ENCODE measurements around the gene RTL1. TPM values are rescaled to one million over a fixed set of nuclear protein-coding genes. Genes with fewer than 3 reads are reported as not detected.

Gene RTL1
- total and polyA plus RNA-seq, 10 of the 15 experiments (the other 5 are each of a cell fraction or from before 2014, with no cell fraction given): not detected

DNA sequence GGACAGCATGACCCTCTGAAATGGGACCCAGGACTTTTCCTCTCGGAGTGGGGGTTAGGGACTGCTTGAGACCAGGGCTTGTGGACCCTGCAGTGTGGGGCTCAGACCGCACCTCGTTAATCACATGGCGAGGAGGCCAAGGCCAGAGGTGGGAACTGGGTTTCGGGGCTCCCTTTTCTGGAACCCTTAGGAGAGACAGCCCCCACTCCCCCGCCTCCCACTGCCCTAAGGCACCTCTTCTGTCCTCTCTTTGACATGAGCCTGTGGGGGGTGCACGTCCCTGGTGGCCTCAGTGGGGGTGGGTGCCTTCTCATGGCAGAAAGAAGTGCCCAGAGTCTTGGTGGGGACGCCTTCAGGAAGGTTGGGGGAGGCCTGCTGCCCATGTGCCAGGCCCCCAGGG is 24.3 kb downstream of the RTL1 start:
- H3K27me3 ChIP-seq (replicated peaks in 1 of 2; ENCODE audit: control insufficient read depth in 2 of 2, insufficient read depth in 2 of 2, low read length in 1 of 2): no peaks in the 10 kb centered on the region
- DNase-seq (ENCODE audit: low read depth, low spot score) (no peak), FAIRE-seq (no peak), ATAC-seq (no peak)
- no peak overlapping the region for H2AFZ ChIP-seq (ENCODE audit: control insufficient read depth, low read depth, low read length)
- no peaks in the 10 kb centered on the region for H3K4me1 ChIP-seq (ENCODE audit: control insufficient read depth, insufficient read depth, low read length)
- TF ChIP-seq MTA2 (IDR thresholded peaks at IDR 0.05; ENCODE audit: low read depth) (no peak), POLR2AphosphoS5 (IDR thresholded peaks at IDR 0.05; ENCODE audit: low read length) (no peak), GATAD2B (conservative IDR thresholded peaks at IDR 0.05; ENCODE audit: low read depth) (no peak), WRNIP1 (IDR thresholded peaks at IDR 0.05; ENCODE audit: borderline replicate concordance, low read depth, low read length) (no peak), MEF2B (IDR thresholded peaks at IDR 0.05; ENCODE audit: partially characterized antibody, poor library complexity, severe bottlenecking) (no peak), GABPA (IDR thresholded peaks at IDR 0.05; ENCODE audit: low read depth) (no peak), HDAC2 (IDR thresholded peaks at IDR 0.05) (no peak)
- TF ChIP-seq, protein P1, sequence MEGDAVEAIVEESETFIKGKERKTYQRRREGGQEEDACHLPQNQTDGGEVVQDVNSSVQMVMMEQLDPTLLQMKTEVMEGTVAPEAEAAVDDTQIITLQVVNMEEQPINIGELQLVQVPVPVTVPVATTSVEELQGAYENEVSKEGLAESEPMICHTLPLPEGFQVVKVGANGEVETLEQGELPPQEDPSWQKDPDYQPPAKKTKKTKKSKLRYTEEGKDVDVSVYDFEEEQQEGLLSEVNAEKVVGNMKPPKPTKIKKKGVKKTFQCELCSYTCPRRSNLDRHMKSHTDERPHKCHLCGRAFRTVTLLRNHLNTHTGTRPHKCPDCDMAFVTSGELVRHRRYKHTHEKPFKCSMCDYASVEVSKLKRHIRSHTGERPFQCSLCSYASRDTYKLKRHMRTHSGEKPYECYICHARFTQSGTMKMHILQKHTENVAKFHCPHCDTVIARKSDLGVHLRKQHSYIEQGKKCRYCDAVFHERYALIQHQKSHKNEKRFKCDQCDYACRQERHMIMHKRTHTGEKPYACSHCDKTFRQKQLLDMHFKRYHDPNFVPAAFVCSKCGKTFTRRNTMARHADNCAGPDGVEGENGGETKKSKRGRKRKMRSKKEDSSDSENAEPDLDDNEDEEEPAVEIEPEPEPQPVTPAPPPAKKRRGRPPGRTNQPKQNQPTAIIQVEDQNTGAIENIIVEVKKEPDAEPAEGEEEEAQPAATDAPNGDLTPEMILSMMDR (IDR thresholded peaks at IDR 0.05 in 2 of 3, conservative IDR thresholded peaks at IDR 0.05 in 1 of 3; ENCODE audit: control insufficient read depth in 2 of 3, extremely low read depth in 1 of 3, insufficient read depth in 1 of 3, low read depth in 3 of 3, low read length in 3 of 3): no peak
- in situ Hi-C loops (cut with MboI): no loop called here
- ChIA-PET SMC1A (ENCODE audit: uncharacterized antibody, unreplicated experiment) (no interaction called here), CTCF (no interaction called here), POLR2A (no interaction called here), RAD21 (ENCODE audit: unreplicated experiment) (no interaction called here)
- no peaks in the 10 kb centered on the region; the same call in 2 of the 3 replicates for H3K9me3 ChIP-seq (replicated peaks; ENCODE audit: control insufficient read depth, insufficient read depth, low read length)
- H3K79me2 ChIP-seq (ENCODE audit: control insufficient read depth, insufficient read depth, low read length): no peaks in the 10 kb centered on the region
- no peak overlapping the region for H3K4me3 ChIP-seq
- WGBS (ENCODE audit: insufficient coverage, insufficient replicate concordance, low lambda C conversion rate, missing lambda C conversion rate): 13% methylated on average over 8 of the region's 8 CpGs
- no peak overlapping the region for H3K9ac ChIP-seq (ENCODE audit: control insufficient read depth, insufficient read depth, low read length)
- H3K27ac ChIP-seq (ENCODE audit: control insufficient read depth, insufficient read depth): no peak overlapping the region
- no peaks in the 10 kb centered on the region for H4K20me1 ChIP-seq (ENCODE audit: control insufficient read depth, insufficient read depth)
- no peak overlapping the region for H3K4me2 ChIP-seq (ENCODE audit: control insufficient read depth, insufficient read depth)
- BruUV-seq (replicated peaks): no TSS peak
- intact Hi-C loops (cut with micrococcal nuclease; ENCODE audit: unreplicated experiment): no loop called here
- no peaks in the 10 kb centered on the region for H3K36me3 ChIP-seq (ENCODE audit: control insufficient read depth in 2 of 2, insufficient read depth in 2 of 2, low read length in 1 of 2)

All from GM12878 (cell line).